ENCODE results near the gene PTP4A2. TPM values are rescaled to one million over a fixed set of nuclear protein-coding genes. Genes with fewer than 3 reads are reported as not detected.
"Not testable (repeated sequence)": the region's sequence is repeated elsewhere in the genome, so short reads cannot be mapped to it uniquely, and the experiment has no call there.

The PTP4A2 gene
- total and polyA plus RNA-seq, 7 experiments from 2014 or later = 196 to 449 (median 276) TPM

DNA sequence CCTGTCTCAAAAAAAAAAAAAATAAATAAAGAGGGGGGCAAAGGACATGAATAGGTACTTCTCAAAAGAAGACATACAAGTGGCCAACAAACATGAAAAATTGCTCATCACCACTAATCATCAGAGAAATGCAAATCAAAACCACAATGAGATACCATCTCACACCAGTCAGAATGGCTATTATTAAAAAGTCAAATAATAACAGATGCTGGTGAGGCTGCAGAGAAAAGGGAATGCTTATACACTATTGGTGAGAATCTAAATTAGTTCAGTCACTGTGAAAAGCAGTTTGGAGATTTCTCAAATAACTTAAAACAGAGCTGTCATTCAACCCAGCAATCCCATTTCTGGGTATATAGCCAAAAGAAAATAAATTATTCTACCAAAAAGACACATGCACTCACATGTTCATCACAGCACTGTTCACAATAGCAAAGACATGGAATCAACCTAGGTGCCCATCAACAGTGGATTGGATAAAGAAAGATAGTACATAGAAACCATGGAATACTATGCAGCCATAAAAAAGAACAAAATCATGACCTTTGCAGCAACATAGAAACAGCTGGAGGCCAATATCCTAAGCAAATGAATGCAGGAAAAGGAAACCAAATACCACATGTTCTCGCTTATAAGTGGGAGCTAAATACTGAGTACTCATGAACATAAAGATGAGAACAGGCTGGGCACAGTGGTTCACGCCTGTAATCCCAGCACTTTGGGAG lies 42.5 kb downstream of the PTP4A2 start:
- H3K4me1 Mint-ChIP-seq = peaks cover under 1 to 20% (median 9%) of the 10 kb centered on the region in 7 donors

DNA sequence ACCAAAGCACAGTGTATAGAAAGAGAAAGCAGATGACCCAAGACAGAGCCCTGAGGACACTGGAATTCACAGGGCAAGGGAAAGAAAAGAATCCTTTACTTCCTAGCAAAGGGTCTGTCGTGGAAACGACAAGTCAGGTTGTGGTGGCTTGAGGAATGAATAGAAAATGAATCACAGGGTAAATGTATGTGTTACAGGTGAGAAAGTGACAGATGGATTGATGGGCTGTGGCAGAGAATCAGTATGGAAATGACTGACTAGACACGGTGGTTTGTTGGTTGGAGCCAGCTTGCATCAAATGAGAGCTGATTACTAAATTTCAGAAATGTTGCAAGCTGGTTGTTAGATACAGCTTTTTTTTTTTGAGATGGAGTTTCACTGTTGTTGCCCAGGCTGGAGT lies 46.9 kb downstream of the PTP4A2 start:
- peak overlapping the region in 4 of 9 donors; percentile 1 to 98 (median 37) for H3K27ac Mint-ChIP-seq

More for the DNA sequence above, 42.5 kb downstream of the PTP4A2 start:
- H3K27me3 Mint-ChIP-seq; ATAC-seq; CTCF ChIA-PET; H3K4me1 ChIP-seq (ENCODE audit: control insufficient read depth in 2 of 2, insufficient read depth in 2 of 2, low read length in 2 of 2); H3K27me3 ChIP-seq (ENCODE audit: control insufficient read depth in 2 of 2, insufficient read depth in 2 of 2, low read length in 2 of 2); H3K27ac Mint-ChIP-seq; DNase-seq; H3K27ac ChIP-seq (ENCODE audit: low read depth, low read length); H3K4me3 ChIP-seq (ENCODE audit: low read length); H3K4me3 Mint-ChIP-seq; intact Hi-C loops (cut with micrococcal nuclease); H3K9me3 ChIP-seq (ENCODE audit: control insufficient read depth in 2 of 3, low read length in 3 of 3); H3K36me3 ChIP-seq (ENCODE audit: control insufficient read depth in 2 of 3, insufficient read depth in 3 of 3, low read length in 3 of 3): not testable (repeated sequence)
- peaks cover 0 to 28% (median 0%) of the 10 kb centered on the region in 5 donors for H3K36me3 Mint-ChIP-seq
- peaks cover 0 to 11% (median 0%) of the 10 kb centered on the region in 11 donors for H3K9me3 Mint-ChIP-seq
- POLR2A ChIA-PET = interaction anchor here (1.1 kb wide), 1 partner anchor 10 kb away, joined by 4 read pairs; no protein-coding TSS in a partner anchor

DNA sequence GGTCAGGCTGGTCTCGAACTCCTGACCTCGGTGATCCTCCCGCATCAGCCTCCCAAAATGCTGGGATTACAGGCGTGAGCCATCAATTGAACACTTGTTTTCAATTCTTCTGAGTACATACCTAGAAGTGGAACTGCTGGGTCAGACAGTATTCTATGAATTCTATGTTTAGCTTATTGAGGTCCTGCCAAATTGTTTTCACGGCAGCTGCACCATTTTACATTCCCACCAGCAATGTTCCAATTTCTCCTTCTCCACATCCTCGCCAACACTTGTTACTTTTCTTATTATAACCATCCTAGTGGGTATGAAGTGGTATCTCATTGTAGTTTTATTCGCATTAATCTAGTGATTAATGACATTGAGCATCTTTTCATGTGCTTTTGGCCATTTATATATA lies 49.9 kb downstream of the PTP4A2 start:
- Histone ChIP-seq H3K4me1 (ENCODE audit: control insufficient read depth in 2 of 2, insufficient read depth in 2 of 2, low read length in 2 of 2) (peaks cover 13 to 21% of the 10 kb centered on the region in 2 donors), H3K36me3 (ENCODE audit: control insufficient read depth in 2 of 3, insufficient read depth in 3 of 3, low read length in 3 of 3) (no peaks in the 10 kb centered on the region), H3K4me3 (ENCODE audit: low read length) (no peak overlapping the region), H3K27me3 (ENCODE audit: control insufficient read depth in 2 of 2, insufficient read depth in 2 of 2, low read length in 2 of 2) (no peaks in the 10 kb centered on the region), H3K9me3 (ENCODE audit: control insufficient read depth in 2 of 3, low read length in 3 of 3) (no peaks in the 10 kb centered on the region), H3K27ac (ENCODE audit: low read depth, low read length) (peak overlapping the region; percentile 73)
- intact Hi-C loops (cut with micrococcal nuclease) = loop anchor here in 1 of 2 donors (2.0 kb wide), 4 partner anchors 15 to 185 kb away; partner anchors contain the start of genes PTP4A2 and TMEM39B
- H3K4me3 Mint-ChIP-seq = no peak overlapping the region
- peaks cover 0 to 3% (median 0%) of the 10 kb centered on the region in 11 donors for H3K9me3 Mint-ChIP-seq
- ATAC-seq (no peak), DNase-seq (no peak)
- H3K27me3 Mint-ChIP-seq = no peaks in the 10 kb centered on the region
- ChIA-PET CTCF (no interaction called here), POLR2A (interaction anchor here (0.6 to 2.4 kb wide), 7 partner anchors 8 to 225 kb away, joined by 3 to 13 read pairs (median 3); no protein-coding TSS in a partner anchor)
- H3K36me3 Mint-ChIP-seq = peaks cover 0 to 19% (median 0%) of the 10 kb centered on the region in 5 donors
- H3K27ac Mint-ChIP-seq = peak overlapping the region in 8 of 9 donors; percentile 43 to 100 (median 99)
- H3K4me1 Mint-ChIP-seq = peaks cover 14 to 28% (median 21%) of the 10 kb centered on the region in 7 donors

More for the DNA sequence above, 46.9 kb downstream of the PTP4A2 start:
- peaks cover 14 to 30% (median 21%) of the 10 kb centered on the region in 7 donors for H3K4me1 Mint-ChIP-seq
- H3K36me3 Mint-ChIP-seq = peaks cover 0 to 35% (median 0%) of the 10 kb centered on the region in 5 donors
- Histone ChIP-seq H3K27me3 (ENCODE audit: control insufficient read depth in 2 of 2, insufficient read depth in 2 of 2, low read length in 2 of 2) (no peaks in the 10 kb centered on the region), H3K36me3 (ENCODE audit: control insufficient read depth in 2 of 3, insufficient read depth in 3 of 3, low read length in 3 of 3) (no peaks in the 10 kb centered on the region), H3K4me3 (ENCODE audit: low read length) (no peak overlapping the region), H3K27ac (ENCODE audit: low read depth, low read length) (no peak overlapping the region), H3K4me1 (ENCODE audit: control insufficient read depth in 2 of 2, insufficient read depth in 2 of 2, low read length in 2 of 2) (peaks cover 13 to 21% of the 10 kb centered on the region in 2 donors), H3K9me3 (ENCODE audit: control insufficient read depth in 2 of 3, low read length in 3 of 3) (no peaks in the 10 kb centered on the region)
- intact Hi-C loops (cut with micrococcal nuclease) = no loop called here
- peaks cover 0 to 11% (median 0%) of the 10 kb centered on the region in 11 donors for H3K9me3 Mint-ChIP-seq
- ATAC-seq (no peak), DNase-seq (no peak)
- no peaks in the 10 kb centered on the region for H3K27me3 Mint-ChIP-seq
- peak overlapping the region in 2 of 10 donors; percentile 0 to 1 for H3K4me3 Mint-ChIP-seq
- ChIA-PET POLR2A (interaction anchor here (0.9 kb wide), 1 partner anchor 62 kb away, joined by 3 read pairs; no protein-coding TSS in a partner anchor), CTCF (interaction anchor here (1.3 kb wide), 1 partner anchor 14 kb away, joined by 4 read pairs; no protein-coding TSS in a partner anchor)

DNA sequence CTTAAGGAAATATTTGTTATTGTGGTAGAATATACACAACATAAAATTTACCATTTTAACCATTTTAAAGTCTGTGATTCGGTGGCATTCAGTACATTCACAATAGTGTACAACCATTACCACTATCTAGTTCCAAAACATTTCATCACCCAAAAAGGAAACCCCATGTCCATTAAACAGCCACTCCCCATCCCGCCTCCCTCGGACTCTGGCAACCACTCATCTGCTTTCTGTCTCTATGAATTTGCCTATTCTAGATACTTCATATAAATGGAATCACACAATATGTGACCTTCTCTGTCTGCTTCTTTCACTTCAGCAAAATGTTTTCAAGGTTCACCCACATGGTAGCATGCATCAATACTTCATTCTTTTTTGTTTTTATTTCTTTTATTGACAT lies 51.3 kb downstream of the PTP4A2 start:
- Histone ChIP-seq H3K27me3 (ENCODE audit: control insufficient read depth in 2 of 2, insufficient read depth in 2 of 2, low read length in 2 of 2) (no peaks in the 10 kb centered on the region), H3K36me3 (ENCODE audit: control insufficient read depth in 2 of 3, insufficient read depth in 3 of 3, low read length in 3 of 3) (no peaks in the 10 kb centered on the region), H3K9me3 (ENCODE audit: control insufficient read depth in 2 of 3, low read length in 3 of 3) (no peaks in the 10 kb centered on the region), H3K27ac (ENCODE audit: low read depth, low read length) (no peak overlapping the region), H3K4me3 (ENCODE audit: low read length) (no peak overlapping the region), H3K4me1 (ENCODE audit: control insufficient read depth in 2 of 2, insufficient read depth in 2 of 2, low read length in 2 of 2) (peaks cover 13 to 21% of the 10 kb centered on the region in 2 donors)
- H3K4me3 Mint-ChIP-seq = no peak overlapping the region
- H3K27me3 Mint-ChIP-seq = no peaks in the 10 kb centered on the region
- ChIA-PET CTCF (no interaction called here), POLR2A (no interaction called here)
- intact Hi-C loops (cut with micrococcal nuclease) = no loop called here
- H3K27ac Mint-ChIP-seq = peak overlapping the region in 2 of 9 donors; percentile 6 to 67
- peaks cover 0 to 2% (median 0%) of the 10 kb centered on the region in 11 donors for H3K9me3 Mint-ChIP-seq
- no peak for DNase-seq
- H3K36me3 Mint-ChIP-seq = peaks cover 0 to 16% (median 0%) of the 10 kb centered on the region in 5 donors
- ATAC-seq = no peak
- peaks cover 14 to 28% (median 21%) of the 10 kb centered on the region in 7 donors for H3K4me1 Mint-ChIP-seq

DNA sequence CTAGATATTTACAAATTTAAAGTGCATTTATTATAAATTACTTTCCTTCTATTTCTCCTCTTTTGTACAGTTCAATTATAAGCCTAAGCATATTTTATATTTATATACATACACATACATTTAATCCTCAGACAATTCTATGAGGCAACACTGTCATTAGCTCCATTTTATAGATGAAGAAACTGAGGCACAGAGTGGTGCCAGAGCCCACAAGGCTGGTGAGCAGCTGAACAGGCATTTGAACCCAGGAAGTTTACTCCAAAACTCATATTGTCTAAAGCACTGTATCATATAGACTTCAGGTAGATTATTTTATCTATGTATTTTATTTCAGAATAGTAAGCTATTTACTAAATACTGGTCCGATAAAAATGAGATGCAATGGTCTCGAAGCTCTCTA lies 52.3 kb downstream of the PTP4A2 start:
- POLR2A ChIA-PET = interaction anchor here (1.0 kb wide), 1 partner anchor 51 kb away, joined by 3 read pairs; no protein-coding TSS in a partner anchor
- Mint-ChIP-seq H3K4me3 (no peak overlapping the region), H3K27me3 (peaks cover 0 to 6% (median 0%) of the 10 kb centered on the region in 5 donors), H3K4me1 (peaks cover 14 to 30% (median 19%) of the 10 kb centered on the region in 7 donors), H3K27ac (peak overlapping the region in 1 of 9 donors; percentile 67), H3K36me3 (peaks cover 0 to 11% (median 0%) of the 10 kb centered on the region in 5 donors), H3K9me3 (peaks cover 0 to 1% (median 0%) of the 10 kb centered on the region in 11 donors)
- Histone ChIP-seq H3K9me3 (ENCODE audit: control insufficient read depth in 2 of 3, low read length in 3 of 3) (no peaks in the 10 kb centered on the region), H3K27ac (ENCODE audit: low read depth, low read length) (no peak overlapping the region), H3K4me3 (ENCODE audit: low read length) (no peak overlapping the region), H3K27me3 (ENCODE audit: control insufficient read depth in 2 of 2, insufficient read depth in 2 of 2, low read length in 2 of 2) (no peaks in the 10 kb centered on the region), H3K36me3 (ENCODE audit: control insufficient read depth in 2 of 3, insufficient read depth in 3 of 3, low read length in 3 of 3) (no peaks in the 10 kb centered on the region), H3K4me1 (ENCODE audit: control insufficient read depth in 2 of 2, insufficient read depth in 2 of 2, low read length in 2 of 2) (peaks cover 13 to 21% of the 10 kb centered on the region in 2 donors)
- no peak for DNase-seq
- CTCF ChIA-PET = interaction anchor here (0.6 kb wide), 1 partner anchor 62 kb away, joined by 3 read pairs; no protein-coding TSS in a partner anchor
- intact Hi-C loops (cut with micrococcal nuclease) = no loop called here
- ATAC-seq = no peak

DNA sequence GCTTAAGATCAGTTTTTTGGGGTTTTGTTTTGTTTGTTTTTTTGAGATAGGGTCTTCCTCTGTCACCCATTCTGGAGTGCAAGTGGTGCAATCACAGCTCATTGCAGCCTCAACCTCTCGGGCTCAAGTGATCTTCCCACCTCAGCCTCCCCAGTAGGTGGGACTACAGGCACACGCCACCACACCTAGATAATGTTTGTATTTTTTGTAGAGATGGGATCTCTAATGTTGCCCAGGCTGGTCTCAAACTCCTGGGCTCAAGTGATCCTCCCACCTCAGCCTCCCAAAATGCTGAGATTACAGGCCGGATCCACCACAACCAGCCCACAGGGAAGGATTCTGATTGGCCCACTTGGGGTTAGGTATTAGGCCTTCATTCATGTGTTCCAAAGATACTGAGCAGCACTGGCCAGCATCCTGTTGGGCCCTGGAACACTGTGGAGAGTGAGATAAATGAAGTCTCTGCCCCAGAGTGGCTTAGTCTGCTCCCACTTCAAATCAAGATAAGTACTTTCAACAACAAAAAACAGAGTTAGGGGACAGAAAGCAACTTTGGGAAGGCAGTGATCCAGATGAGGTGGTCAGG lies 54.7 kb downstream of the PTP4A2 start:
- DNase-seq (no peak), ATAC-seq (no peak)
- Mint-ChIP-seq H3K4me3 (no peak overlapping the region), H3K27ac (peak overlapping the region in 2 of 9 donors; percentile 19 to 53), H3K27me3 (peaks cover 0 to 7% (median 0%) of the 10 kb centered on the region in 5 donors), H3K9me3 (no peaks in the 10 kb centered on the region), H3K36me3 (no peaks in the 10 kb centered on the region), H3K4me1 (peaks cover 3 to 23% (median 12%) of the 10 kb centered on the region in 7 donors)
- H3K4me3 ChIP-seq (ENCODE audit: low read length) = no peak overlapping the region
- ChIA-PET CTCF (no interaction called here), POLR2A (interaction anchor here (2.0 kb wide), 1 partner anchor 11 kb away, joined by 4 read pairs; no protein-coding TSS in a partner anchor)
- H3K9me3 ChIP-seq (ENCODE audit: control insufficient read depth in 2 of 3, low read length in 3 of 3) = no peaks in the 10 kb centered on the region
- no peak overlapping the region for H3K27ac ChIP-seq (ENCODE audit: low read depth, low read length)
- H3K4me1 ChIP-seq (ENCODE audit: control insufficient read depth in 2 of 2, insufficient read depth in 2 of 2, low read length in 2 of 2) = peaks cover 2 to 3% of the 10 kb centered on the region in 2 donors
- no peaks in the 10 kb centered on the region for H3K27me3 ChIP-seq (ENCODE audit: control insufficient read depth in 2 of 2, insufficient read depth in 2 of 2, low read length in 2 of 2)
- no peaks in the 10 kb centered on the region for H3K36me3 ChIP-seq (ENCODE audit: control insufficient read depth in 2 of 3, insufficient read depth in 3 of 3, low read length in 3 of 3)
- intact Hi-C loops (cut with micrococcal nuclease) = no loop called here
